Lower lobe of right lung (tissue), 2 donors: Measurements from ENCODE around the gene CMIP. TPM values are rescaled to one million over a fixed set of nuclear protein-coding genes. Genes with fewer than 3 reads are reported as not detected.

ENCODE experiments used
- ATAC-seq, 2 donors: fragments of 200-7000 bp; cut with Tn5 transposase; one replicate each; pipeline ENCODE4 v1.9.1; 2020 to 2022; ENCODE audit warnings: mild to moderate bottlenecking in 2 of 2, moderate library complexity in 2 of 2
- DNase-seq: peaks from one replicate; pipeline ENCODE4 v3.0.0-alpha.2; 2020
- H3K27ac ChIP-seq: fragments of 200-600 bp; one replicate; pipeline ENCODE4 v1.8.0; 2022
- H3K27me3 ChIP-seq: fragments of 200-600 bp; one replicate; pipeline ENCODE4 v1.8.0; 2022; ENCODE audit warnings: low read depth
- H3K36me3 ChIP-seq: fragments of 200-600 bp; one replicate; pipeline ENCODE4 v1.8.0; 2022; ENCODE audit warnings: mild to moderate bottlenecking
- H3K4me1 ChIP-seq: fragments of 200-600 bp; one replicate; pipeline ENCODE4 v1.8.0; 2022
- H3K4me3 ChIP-seq: fragments of 200-600 bp; one replicate; pipeline ENCODE4 v1.8.0; 2022; ENCODE audit warnings: mild to moderate bottlenecking
- H3K9me3 ChIP-seq: fragments of 200-600 bp; one replicate; pipeline ENCODE4 v1.8.0; 2022
- CTCF ChIP-seq: fragments of 200-600 bp; IDR thresholded peaks from one replicate; pipeline ENCODE4 v1.8.0; 2022; ENCODE audit warnings: antibody characterized with exemption, mild to moderate bottlenecking
- intact Hi-C: fragments of 100-400 bp; cut with DNase I; formaldehyde crosslinking; loops from one replicate; pipeline ENCODE4 v1.11.0; 2022
- total RNA-seq: library from RNA; stranded (reverse); fragmentation: NEBNext Ultra II Directional; extraction: Animal tissue kit (Norgen Biotek cat#: 25700); gene quantifications from one replicate; pipeline ENCODE4 v1.2.1, GENCODE V29; 2021
- donor health status: DM: no; HTN: yes; CAD: no; lungs with severe emphysema.

Gene CMIP
- total RNA-seq, 1 donor from 2014 or later: 77.4 TPM

GRCh38 chr16:81424771-81425170 lies 19.8 kb upstream of the CMIP start:
- H3K27ac ChIP-seq: no peak overlapping the region
- DNase-seq (no peak), ATAC-seq (peak; percentile 23 to 30)
- no peak for TF ChIP-seq CTCF
- H3K4me1 ChIP-seq: no peaks in the 10 kb centered on the region
- H3K36me3 ChIP-seq: no peaks in the 10 kb centered on the region
- H3K9me3 ChIP-seq: no peaks in the 10 kb centered on the region
- no peak overlapping the region for H3K4me3 ChIP-seq
- intact Hi-C loops: no loop called here
- H3K27me3 ChIP-seq: no peaks in the 10 kb centered on the region

GRCh38 chr16:81427219-81427618 lies 17.4 kb upstream of the CMIP start:
- Histone ChIP-seq H3K9me3 (no peaks in the 10 kb centered on the region), H3K27ac (no peak overlapping the region), H3K36me3 (no peaks in the 10 kb centered on the region), H3K4me3 (no peak overlapping the region), H3K27me3 (no peaks in the 10 kb centered on the region), H3K4me1 (no peaks in the 10 kb centered on the region)
- TF ChIP-seq CTCF: no peak
- intact Hi-C loops: no loop called here
- no peak for DNase-seq
- no peak for ATAC-seq

GRCh38 chr16:81429045-81429521 lies 15.5 kb upstream of the CMIP start:
- DNase-seq: no peak
- peak; percentile 55 for TF ChIP-seq CTCF
- Histone ChIP-seq H3K9me3 (no peaks in the 10 kb centered on the region), H3K4me3 (no peak overlapping the region), H3K4me1 (no peaks in the 10 kb centered on the region), H3K27ac (no peak overlapping the region), H3K36me3 (no peaks in the 10 kb centered on the region), H3K27me3 (no peaks in the 10 kb centered on the region)
- ATAC-seq: peak; percentile 45 to 64
- intact Hi-C loops: no loop called here

GRCh38 chr16:81431554-81432353 lies 12.9 kb upstream of the CMIP start:
- Histone ChIP-seq H3K27ac (peak overlapping the region; percentile 60), H3K36me3 (no peaks in the 10 kb centered on the region), H3K9me3 (no peaks in the 10 kb centered on the region), H3K27me3 (no peaks in the 10 kb centered on the region), H3K4me1 (no peaks in the 10 kb centered on the region), H3K4me3 (no peak overlapping the region)
- ATAC-seq: peak; percentile 82 to 92
- peak; percentile 65 for DNase-seq
- intact Hi-C loops: no loop called here
- TF ChIP-seq CTCF: no peak

- H3K27me3 ChIP-seq: no peaks in the 10 kb centered on the region
- no peak overlapping the region for H3K4me3 ChIP-seq
- H3K27ac ChIP-seq: no peak overlapping the region
- intact Hi-C loops: no loop called here
- peaks cover 6% of the 10 kb centered on the region for H3K4me1 ChIP-seq
- DNase-seq (no peak), ATAC-seq (no peak)
- TF ChIP-seq CTCF: no peak
- H3K9me3 ChIP-seq: no peaks in the 10 kb centered on the region
- H3K36me3 ChIP-seq: no peaks in the 10 kb centered on the region
Observed at GRCh38 chr16:81432937-81433557, 11.6 kb upstream of the CMIP start.
